NB4 (cell line): ENCODE data around the gene KRTCAP2.

Source experiments
- DNase-seq: peaks from one replicate; pipeline ENCODE4 v3.0.0; 2010; ENCODE audit warnings: low read depth
- H3K4me3 ChIP-seq: one replicate; pipeline ENCODE4 v1.5.1; 2011; ENCODE audit warnings: mild to moderate bottlenecking, low read depth, low read length, moderate library complexity
- MYC ChIP-seq: IDR thresholded peaks from 2 replicates; pipeline ENCODE4 v1.6.1; 2011; ENCODE audit warnings: low read depth, low read length
- POLR2A ChIP-seq: IDR thresholded peaks from 2 replicates; pipeline ENCODE4 v1.6.1; 2011; ENCODE audit warnings: mild to moderate bottlenecking; ENCODE audit not compliant: insufficient read length; ENCODE audit errors: extremely low read depth
- TF ChIP-seq, protein P1 (sequence below): IDR thresholded peaks from one replicate; pipeline ENCODE4 v1.5.1; 2012; ENCODE audit warnings: low read depth, low read length
- TF ChIP-seq, protein P2 (sequence below): IDR thresholded peaks from 2 replicates; pipeline ENCODE4 v1.6.1; 2011; ENCODE audit warnings: low read depth, low read length

Gene KRTCAP2

DNA sequence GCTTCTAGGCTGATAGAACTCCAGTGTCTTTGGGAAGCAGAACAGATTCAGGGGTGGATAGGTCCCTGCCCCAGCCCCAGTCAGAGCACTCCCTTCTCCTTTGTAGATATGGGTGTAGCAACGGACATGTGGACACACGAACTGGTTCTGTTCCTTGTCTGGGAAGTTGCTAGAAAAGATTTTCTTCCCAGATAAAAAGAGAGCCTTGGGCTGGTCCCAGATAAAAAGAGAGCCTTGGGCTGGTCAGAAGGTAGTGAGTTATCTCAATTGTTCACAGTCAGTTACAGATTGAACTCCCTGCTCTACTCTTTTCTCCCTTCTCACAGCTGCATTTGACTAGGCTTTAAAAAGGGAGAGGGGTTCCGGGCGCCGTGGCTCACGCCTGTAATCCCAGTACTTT lies 52.9 kb downstream of the KRTCAP2 start:
- no peak for DNase-seq
- TF ChIP-seq MYC = no peak
- TF ChIP-seq POLR2A = no peak
- TF ChIP-seq, protein P1, sequence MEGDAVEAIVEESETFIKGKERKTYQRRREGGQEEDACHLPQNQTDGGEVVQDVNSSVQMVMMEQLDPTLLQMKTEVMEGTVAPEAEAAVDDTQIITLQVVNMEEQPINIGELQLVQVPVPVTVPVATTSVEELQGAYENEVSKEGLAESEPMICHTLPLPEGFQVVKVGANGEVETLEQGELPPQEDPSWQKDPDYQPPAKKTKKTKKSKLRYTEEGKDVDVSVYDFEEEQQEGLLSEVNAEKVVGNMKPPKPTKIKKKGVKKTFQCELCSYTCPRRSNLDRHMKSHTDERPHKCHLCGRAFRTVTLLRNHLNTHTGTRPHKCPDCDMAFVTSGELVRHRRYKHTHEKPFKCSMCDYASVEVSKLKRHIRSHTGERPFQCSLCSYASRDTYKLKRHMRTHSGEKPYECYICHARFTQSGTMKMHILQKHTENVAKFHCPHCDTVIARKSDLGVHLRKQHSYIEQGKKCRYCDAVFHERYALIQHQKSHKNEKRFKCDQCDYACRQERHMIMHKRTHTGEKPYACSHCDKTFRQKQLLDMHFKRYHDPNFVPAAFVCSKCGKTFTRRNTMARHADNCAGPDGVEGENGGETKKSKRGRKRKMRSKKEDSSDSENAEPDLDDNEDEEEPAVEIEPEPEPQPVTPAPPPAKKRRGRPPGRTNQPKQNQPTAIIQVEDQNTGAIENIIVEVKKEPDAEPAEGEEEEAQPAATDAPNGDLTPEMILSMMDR = no peak
- TF ChIP-seq, protein P2, sequence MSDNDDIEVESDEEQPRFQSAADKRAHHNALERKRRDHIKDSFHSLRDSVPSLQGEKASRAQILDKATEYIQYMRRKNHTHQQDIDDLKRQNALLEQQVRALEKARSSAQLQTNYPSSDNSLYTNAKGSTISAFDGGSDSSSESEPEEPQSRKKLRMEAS = no peak
- H3K4me3 ChIP-seq = no peak overlapping the region
